ENCODE data around the gene IL3RA. TPM values are rescaled to one million over a fixed set of nuclear protein-coding genes. Genes with fewer than 3 reads are reported as not detected.

IL3RA gene
- total RNA-seq, 4 donors from 2014 or later, result 1.2 to 16.2 (median 8.6) TPM

DNA sequence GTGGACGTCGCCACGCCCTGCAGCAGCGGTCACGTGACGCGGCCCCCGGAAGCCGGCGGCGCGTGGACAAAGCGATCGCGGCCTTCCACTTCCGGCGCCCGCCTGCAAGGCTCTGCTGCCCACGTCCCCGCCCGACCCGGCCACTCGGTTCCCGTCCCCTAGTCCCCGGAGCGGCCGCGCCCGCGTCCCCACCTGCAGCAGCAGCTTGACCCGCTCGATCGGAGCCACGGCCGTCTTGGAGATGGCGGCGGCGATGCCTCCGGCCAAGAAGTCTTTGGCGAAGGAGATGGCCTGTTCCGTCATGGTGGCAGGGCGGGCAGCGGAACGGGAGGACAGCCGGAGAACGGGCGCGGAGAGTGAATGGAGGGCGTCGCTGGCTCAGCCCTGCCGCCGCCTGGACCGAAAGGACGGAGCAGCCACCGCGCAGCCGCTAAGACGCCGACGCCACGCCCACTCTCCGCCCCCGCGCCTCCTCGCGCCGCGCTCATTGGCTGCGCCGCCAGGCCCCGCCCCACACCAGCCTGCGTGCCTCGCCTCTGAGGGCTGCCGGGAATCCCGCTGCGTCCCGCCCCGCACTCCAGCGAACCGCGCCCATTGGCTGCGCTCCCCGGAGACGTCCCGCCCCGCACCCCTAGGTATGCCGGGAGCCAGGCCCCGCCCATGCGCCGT, 55.3 kb downstream of the IL3RA start, which contains the start of gene SLC25A6:
Gene SLC25A6, minus strand, starts transcription at position 407 of the 669 bp plus-strand sequence. Its CDS starts 104 bp downstream, at position 303.
- intact Hi-C loops (cut with DNase I; ENCODE audit: low total_unique reads), result loop anchor here (5.0 kb wide), 1 partner anchor 60 kb away; the partner anchor contains the start of gene ASMTL
- Histone ChIP-seq H3K27me3 (no peaks in the 10 kb centered on the region), H3K27ac (peak within 1 kb of the TSS; percentile 94 to 99), H3K36me3 (no peaks in the 10 kb centered on the region), H3K4me3 (peak within 1 kb of the TSS; percentile 96 to 99), H3K4me1 (peaks cover 0 to 11% of the 10 kb centered on the region in 2 donors), H3K9me3 (no peaks in the 10 kb centered on the region)
- TF ChIP-seq, protein P1, sequence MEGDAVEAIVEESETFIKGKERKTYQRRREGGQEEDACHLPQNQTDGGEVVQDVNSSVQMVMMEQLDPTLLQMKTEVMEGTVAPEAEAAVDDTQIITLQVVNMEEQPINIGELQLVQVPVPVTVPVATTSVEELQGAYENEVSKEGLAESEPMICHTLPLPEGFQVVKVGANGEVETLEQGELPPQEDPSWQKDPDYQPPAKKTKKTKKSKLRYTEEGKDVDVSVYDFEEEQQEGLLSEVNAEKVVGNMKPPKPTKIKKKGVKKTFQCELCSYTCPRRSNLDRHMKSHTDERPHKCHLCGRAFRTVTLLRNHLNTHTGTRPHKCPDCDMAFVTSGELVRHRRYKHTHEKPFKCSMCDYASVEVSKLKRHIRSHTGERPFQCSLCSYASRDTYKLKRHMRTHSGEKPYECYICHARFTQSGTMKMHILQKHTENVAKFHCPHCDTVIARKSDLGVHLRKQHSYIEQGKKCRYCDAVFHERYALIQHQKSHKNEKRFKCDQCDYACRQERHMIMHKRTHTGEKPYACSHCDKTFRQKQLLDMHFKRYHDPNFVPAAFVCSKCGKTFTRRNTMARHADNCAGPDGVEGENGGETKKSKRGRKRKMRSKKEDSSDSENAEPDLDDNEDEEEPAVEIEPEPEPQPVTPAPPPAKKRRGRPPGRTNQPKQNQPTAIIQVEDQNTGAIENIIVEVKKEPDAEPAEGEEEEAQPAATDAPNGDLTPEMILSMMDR (IDR thresholded peaks at IDR 0.05), result peak in 2 of 4 experiments; percentile 2 to 32
- peak; percentile 57 to 92 for TF ChIP-seq POLR2A (IDR thresholded peaks at IDR 0.05)
- DNase-seq, result peak; percentile 98 to 100

DNA sequence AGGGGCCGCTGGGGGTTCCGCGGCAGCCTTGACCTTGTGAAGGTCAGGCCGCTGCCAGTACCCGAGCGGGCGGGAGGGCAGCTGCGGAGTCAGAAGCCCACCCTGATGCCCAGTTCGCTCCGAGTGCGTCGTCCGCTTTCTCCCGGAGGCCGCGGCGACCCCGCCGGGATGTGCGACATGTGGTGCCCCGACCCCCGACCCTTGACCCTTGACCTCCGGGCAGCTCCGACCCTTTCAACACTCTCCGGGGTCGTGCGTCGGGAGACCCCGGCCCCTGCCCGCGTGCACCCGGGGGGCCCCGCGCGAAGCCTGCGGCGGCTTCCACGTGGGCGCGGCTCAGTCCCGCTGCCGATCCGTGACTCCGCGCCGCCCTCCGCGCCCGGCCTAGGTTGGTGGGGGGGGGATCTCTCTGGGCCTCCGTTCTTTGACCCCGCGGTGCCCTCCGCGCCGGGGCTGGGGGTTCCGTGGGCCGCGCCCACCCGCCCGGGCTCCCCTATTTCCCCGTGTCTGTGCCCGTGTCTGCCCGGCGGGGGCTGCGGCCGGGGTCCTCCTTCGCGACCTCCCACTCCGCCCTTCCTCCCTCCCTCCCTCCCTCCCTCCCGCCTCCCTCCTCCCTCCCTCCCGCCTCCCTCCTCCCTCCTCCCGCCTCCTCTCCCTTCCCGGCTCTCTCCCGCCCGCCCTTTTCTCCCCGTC, 55.9 kb downstream of the IL3RA start:
- Histone ChIP-seq H3K9me3 (no peaks in the 10 kb centered on the region), H3K27ac (peak overlapping the region; percentile 92 to 99), H3K27me3 (no peaks in the 10 kb centered on the region), H3K4me3 (peak overlapping the region; percentile 60 to 96), H3K4me1 (peaks cover 0 to 11% of the 10 kb centered on the region in 2 donors), H3K36me3 (no peaks in the 10 kb centered on the region)
- intact Hi-C loops (cut with DNase I; ENCODE audit: low total_unique reads), result loop anchor here (5.0 kb wide), 1 partner anchor 60 kb away; the partner anchor contains the start of gene ASMTL
- TF ChIP-seq, protein P1 (IDR thresholded peaks at IDR 0.05), result no peak
- TF ChIP-seq POLR2A (IDR thresholded peaks at IDR 0.05), result peak in 1 of 2 donors; percentile 32
- DNase-seq, result peak in 1 of 2 donors; percentile 74

DNA sequence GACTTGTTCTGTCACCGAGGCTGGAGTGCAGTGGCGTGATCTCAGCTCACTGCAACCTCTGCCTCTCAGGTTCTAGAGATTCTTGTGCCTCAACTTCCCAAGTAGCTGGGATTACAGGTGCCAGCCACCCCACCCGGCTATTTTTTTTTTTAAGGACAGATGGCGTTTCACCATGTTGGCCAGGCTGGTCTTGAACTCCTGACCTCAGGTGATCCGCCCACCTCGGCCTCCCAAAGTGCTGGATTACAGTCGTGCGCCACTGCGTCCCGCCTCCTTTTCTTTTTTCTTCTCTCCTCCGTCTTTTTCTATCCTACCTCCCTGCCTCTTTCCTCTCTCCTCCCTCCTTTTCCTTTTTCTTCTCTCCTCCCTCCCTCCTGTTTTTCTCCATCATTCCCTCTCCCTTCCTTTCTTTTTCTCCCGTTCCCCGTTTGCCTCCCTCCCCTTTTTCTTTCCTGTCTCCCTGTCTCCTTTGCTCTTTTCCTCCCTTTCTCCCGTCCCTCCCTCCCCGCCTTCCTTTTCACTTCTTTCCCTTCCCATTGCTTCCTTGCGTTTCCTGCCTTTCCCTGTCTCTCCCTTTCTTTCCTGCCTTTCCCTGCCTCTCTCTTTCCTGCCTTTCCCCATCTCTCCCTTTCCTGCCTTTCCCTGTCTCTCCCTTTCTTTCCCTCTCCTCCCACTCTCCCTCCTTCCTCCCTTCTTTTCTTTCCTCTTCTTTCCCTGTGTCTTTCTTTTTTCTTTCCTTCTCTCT, 57.5 kb downstream of the IL3RA start:
- H3K27ac ChIP-seq, result peak overlapping the region in 1 of 2 donors; percentile 92
- peak in 1 of 2 donors; percentile 10 for DNase-seq
- TF ChIP-seq, protein P1 (IDR thresholded peaks at IDR 0.05), result no peak
- no peak for TF ChIP-seq POLR2A (IDR thresholded peaks at IDR 0.05)
- peaks cover 0 to 11% of the 10 kb centered on the region in 2 donors for H3K4me1 ChIP-seq
- H3K9me3 ChIP-seq, result no peaks in the 10 kb centered on the region
- no peaks in the 10 kb centered on the region for H3K36me3 ChIP-seq
- intact Hi-C loops (cut with DNase I; ENCODE audit: low total_unique reads), result loop anchor here (5.0 kb wide), 1 partner anchor 58 kb away; the partner anchor contains the start of gene ASMTL
- no peaks in the 10 kb centered on the region for H3K27me3 ChIP-seq
- peak overlapping the region in 1 of 2 donors; percentile 60 for H3K4me3 ChIP-seq

DNA sequence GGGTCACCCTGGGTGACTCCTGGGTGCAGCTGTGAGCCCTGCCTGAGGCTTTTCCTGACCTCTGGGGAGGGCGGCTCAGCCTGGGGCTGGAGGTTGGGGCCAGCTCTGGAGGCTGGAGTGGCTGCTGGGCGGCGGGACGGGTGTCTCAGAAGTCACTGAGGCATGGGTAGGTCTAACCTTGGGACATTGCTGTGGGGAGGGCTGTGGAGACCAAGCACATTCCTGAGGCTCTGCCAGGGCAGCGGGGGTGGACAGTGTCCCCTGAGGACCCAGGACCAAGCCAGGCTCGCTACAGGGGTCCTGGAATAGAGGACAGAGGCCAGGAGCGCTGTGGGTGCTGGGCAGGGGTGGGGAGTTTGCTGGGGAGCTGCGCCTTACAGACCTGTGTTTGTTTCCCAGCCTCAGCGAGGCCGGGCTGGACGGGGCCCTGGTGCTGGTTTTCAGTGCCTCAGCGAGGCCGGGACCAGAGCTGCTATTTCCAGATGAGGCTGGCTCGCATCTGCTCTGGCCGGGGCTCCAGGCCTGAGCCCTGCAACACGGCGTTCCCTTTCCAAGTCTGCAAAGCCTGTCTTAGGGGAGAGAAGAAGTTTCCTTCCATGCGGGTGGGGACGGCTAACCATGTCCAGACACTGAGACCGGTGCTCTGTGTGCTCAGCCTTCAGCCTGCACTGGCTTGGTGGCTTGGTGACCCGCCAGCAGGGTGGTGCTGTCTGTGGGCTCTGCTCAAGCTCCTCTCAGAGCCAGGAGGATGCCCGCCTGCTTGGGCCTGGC, 58.3 kb downstream of the IL3RA start:
- H3K27ac ChIP-seq, result no peak overlapping the region
- peak in 1 of 2 donors; percentile 15 for DNase-seq

More for the DNA sequence above, 58.3 kb downstream of the IL3RA start:
- H3K4me1 ChIP-seq, result peaks cover 0 to 11% of the 10 kb centered on the region in 2 donors
- H3K27me3 ChIP-seq, result no peaks in the 10 kb centered on the region
- H3K36me3 ChIP-seq, result no peaks in the 10 kb centered on the region
- no peak overlapping the region for H3K4me3 ChIP-seq
- intact Hi-C loops (cut with DNase I; ENCODE audit: low total_unique reads), result loop anchor here (5.0 kb wide), 2 partner anchors 42 to 57 kb away; partner anchors contain the start of gene ASMTL
- H3K9me3 ChIP-seq, result no peaks in the 10 kb centered on the region
- no peak for TF ChIP-seq POLR2A (IDR thresholded peaks at IDR 0.05)
